K562 (cell line): ENCODE data around the gene PDIA2. TPM values are rescaled to one million over a fixed set of nuclear protein-coding genes. Genes with fewer than 3 reads are reported as not detected.

Experiments used
- CHD1 ChIP-seq: fragments of 200-600 bp; sonication (generic); IDR thresholded peaks from one replicate; pipeline ENCODE4 v1.6.1; 2012; ENCODE audit warnings: mild to moderate bottlenecking, moderate library complexity, low read length, inconsistent platforms
- HMG20A ChIP-seq: fragments of 450-650 bp; formaldehyde crosslinking; conservative IDR thresholded peaks from 2 replicates; pipeline ENCODE4 v1.4.0; 2020; ENCODE audit warnings: mild to moderate bottlenecking, mixed read lengths
- MAFF ChIP-seq: IDR thresholded peaks from 2 replicates; pipeline ENCODE4 v1.6.1; 2012; ENCODE audit warnings: low read length, improper control_type of control experiment
- NCOR1 ChIP-seq: fragments of 450-650 bp; IDR thresholded peaks from 2 replicates; pipeline ENCODE4 v1.6.1; 2016; ENCODE audit warnings: mild to moderate bottlenecking, moderate library complexity
- RBBP5 ChIP-seq: fragments of 200-600 bp; sonication (generic); IDR thresholded peaks from 2 replicates; pipeline ENCODE4 v1.6.1; 2012; ENCODE audit warnings: borderline replicate concordance, mild to moderate bottlenecking, low read length, control low read depth, inconsistent platforms; ENCODE audit not compliant: insufficient read depth, poor library complexity, severe bottlenecking
- SIN3B ChIP-seq: fragments of 450-650 bp; IDR thresholded peaks from 2 replicates; pipeline ENCODE4 v1.6.1; 2017; ENCODE audit warnings: low read depth, mild to moderate bottlenecking, moderate library complexity
- ZNF274 ChIP-seq: IDR thresholded peaks from 2 replicates; pipeline ENCODE4 v1.6.1; 2011; ENCODE audit warnings: low read depth, mild to moderate bottlenecking, low read length, moderate library complexity, borderline replicate concordance
- ZNF766 ChIP-seq: fragments of 200-800 bp; sonication (Bioruptor generic); conservative IDR thresholded peaks from 2 replicates; pipeline ENCODE4 v1.6.1; 2016; ENCODE audit warnings: missing genetic modification characterization, missing compliant biosample characterization
- polyA plus RNA-seq, 8 experiments: library from polyadenylated mRNA; depleted of rRNA in 4 of 8; stranded (reverse) in 5 of 8; unstranded in 3 of 8; fragments of >200 nt; fragmentation: Nextera tagmentation in 2 of 8; fragmentation: Illumina TruSeq in 1 of 8; extraction: Ambion mirVana in 2 of 8; extraction: Trizol in 1 of 8; gene quantifications; 2 replicates each; pipeline versions ENCODE4 v1.2.1 to v1.2.3, GENCODE V29; 2011 to 2014; ENCODE audit warnings: inconsistent platforms in 1 of 8, missing spikeins in 1 of 8
- total RNA-seq, 7 experiments: library from RNA; depleted of rRNA in 6 of 7; stranded (reverse); fragments of >200 nt in 6 of 7; fragmentation: Illumina TruSeq in 2 of 7; extraction: Trizol in 2 of 7; gene quantifications; 2 replicates each; pipeline versions ENCODE4 v1.2.1 to v1.2.3, GENCODE V29; 2011 to 2021; ENCODE audit warnings: low replicate concordance in 1 of 7
- TF ChIP-seq, protein P1 (sequence below), 2 experiments: fragments of 450-650 bp in 1 of 2; IDR thresholded peaks; 2 replicates each; pipeline ENCODE4 v1.6.1; 2011 to 2017; ENCODE audit warnings: low read depth in 2 of 2, antibody characterized with exemption in 1 of 2, borderline replicate concordance in 1 of 2, low read length in 1 of 2, mild to moderate bottlenecking in 1 of 2, mixed read lengths in 1 of 2; ENCODE audit not compliant: control insufficient read depth in 1 of 2
- TF ChIP-seq, protein P2 (sequence below): sonication (generic); formaldehyde crosslinking; IDR thresholded peaks from 2 replicates; pipeline ENCODE4 v1.8.0; 2023; ENCODE audit warnings: missing genetic modification reagents, mild to moderate bottlenecking, borderline replicate concordance
- TF ChIP-seq, protein P3 (sequence below), 2 experiments: fragments of 450-650 bp in 1 of 2; sonication (generic) in 1 of 2; formaldehyde crosslinking; conservative IDR thresholded peaks; 2 replicates each; pipeline versions ENCODE4 v1.4.0 to v1.8.1; 2020 to 2022; ENCODE audit warnings: mild to moderate bottlenecking in 1 of 2, missing genetic modification reagents in 1 of 2

The PDIA2 gene
- total and polyA plus RNA-seq, 9 of the 15 experiments (the other 6 are each of a cell fraction or from before 2014, with no cell fraction given): 0.13 to 0.92 (median 0.23) TPM; not detected in 4

DNA sequence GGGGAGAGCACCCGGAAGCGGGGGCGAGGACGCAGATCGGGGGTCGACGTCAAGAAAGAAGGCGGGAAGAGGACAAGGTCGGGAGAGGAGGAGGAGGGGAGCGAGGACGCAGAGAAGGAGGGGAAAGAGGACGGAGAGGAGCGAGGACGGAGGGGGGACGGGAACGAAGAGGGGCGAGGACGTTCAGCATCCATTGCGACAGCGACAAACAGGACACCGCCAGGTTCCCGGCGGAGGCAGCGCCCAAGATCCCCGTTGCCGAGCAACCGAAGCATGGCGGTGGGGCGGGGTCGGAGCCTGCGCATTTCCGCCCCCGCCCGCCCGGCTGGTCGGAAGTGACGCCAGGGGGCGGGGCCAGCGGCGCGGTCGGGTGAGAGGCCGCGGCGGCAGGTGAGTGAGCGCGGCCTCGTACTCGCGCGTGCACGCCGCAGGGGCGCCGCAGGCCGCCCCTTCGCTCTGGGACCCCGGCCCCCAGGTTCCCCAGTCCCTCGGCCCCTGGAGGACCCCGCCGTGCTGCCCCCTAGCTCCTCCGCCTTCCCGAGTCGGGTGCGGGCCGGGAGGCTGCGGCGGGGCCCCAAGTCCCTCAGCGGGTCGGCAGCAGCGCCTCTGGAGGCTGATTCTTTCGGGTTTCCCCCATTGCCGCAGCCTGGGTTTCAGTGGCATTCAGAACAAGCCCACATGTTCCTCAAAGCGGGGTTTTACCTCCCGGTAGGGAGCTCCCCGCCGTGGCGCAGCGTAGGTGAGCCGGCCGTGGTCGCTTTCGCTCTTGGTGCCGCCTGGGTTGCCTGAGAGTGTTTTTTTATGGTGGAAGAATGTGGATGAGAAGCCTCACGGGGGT is 48.3 kb upstream of the PDIA2 start, which contains the start of gene FAM234A (continued):
- TF ChIP-seq, protein P1, sequence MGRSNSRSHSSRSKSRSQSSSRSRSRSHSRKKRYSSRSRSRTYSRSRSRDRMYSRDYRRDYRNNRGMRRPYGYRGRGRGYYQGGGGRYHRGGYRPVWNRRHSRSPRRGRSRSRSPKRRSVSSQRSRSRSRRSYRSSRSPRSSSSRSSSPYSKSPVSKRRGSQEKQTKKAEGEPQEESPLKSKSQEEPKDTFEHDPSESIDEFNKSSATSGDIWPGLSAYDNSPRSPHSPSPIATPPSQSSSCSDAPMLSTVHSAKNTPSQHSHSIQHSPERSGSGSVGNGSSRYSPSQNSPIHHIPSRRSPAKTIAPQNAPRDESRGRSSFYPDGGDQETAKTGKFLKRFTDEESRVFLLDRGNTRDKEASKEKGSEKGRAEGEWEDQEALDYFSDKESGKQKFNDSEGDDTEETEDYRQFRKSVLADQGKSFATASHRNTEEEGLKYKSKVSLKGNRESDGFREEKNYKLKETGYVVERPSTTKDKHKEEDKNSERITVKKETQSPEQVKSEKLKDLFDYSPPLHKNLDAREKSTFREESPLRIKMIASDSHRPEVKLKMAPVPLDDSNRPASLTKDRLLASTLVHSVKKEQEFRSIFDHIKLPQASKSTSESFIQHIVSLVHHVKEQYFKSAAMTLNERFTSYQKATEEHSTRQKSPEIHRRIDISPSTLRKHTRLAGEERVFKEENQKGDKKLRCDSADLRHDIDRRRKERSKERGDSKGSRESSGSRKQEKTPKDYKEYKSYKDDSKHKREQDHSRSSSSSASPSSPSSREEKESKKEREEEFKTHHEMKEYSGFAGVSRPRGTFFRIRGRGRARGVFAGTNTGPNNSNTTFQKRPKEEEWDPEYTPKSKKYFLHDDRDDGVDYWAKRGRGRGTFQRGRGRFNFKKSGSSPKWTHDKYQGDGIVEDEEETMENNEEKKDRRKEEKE (IDR thresholded peaks at IDR 0.05; ENCODE audit: borderline replicate concordance in 1 of 2, control insufficient read depth in 1 of 2, low read depth in 2 of 2, low read length in 1 of 2): no peak
- TF ChIP-seq ZNF766 (CRISPR knock-in tag) (peak; percentile 46; the same call in 1 of the 2 replicates), NCOR1 (no peak), HMG20A (no peak), ZNF274 (no peak), RBBP5 (peak; percentile 56), CHD1 (no peak), MAFF (no peak), SIN3B (peak; percentile 66)
- TF ChIP-seq, protein P2, sequence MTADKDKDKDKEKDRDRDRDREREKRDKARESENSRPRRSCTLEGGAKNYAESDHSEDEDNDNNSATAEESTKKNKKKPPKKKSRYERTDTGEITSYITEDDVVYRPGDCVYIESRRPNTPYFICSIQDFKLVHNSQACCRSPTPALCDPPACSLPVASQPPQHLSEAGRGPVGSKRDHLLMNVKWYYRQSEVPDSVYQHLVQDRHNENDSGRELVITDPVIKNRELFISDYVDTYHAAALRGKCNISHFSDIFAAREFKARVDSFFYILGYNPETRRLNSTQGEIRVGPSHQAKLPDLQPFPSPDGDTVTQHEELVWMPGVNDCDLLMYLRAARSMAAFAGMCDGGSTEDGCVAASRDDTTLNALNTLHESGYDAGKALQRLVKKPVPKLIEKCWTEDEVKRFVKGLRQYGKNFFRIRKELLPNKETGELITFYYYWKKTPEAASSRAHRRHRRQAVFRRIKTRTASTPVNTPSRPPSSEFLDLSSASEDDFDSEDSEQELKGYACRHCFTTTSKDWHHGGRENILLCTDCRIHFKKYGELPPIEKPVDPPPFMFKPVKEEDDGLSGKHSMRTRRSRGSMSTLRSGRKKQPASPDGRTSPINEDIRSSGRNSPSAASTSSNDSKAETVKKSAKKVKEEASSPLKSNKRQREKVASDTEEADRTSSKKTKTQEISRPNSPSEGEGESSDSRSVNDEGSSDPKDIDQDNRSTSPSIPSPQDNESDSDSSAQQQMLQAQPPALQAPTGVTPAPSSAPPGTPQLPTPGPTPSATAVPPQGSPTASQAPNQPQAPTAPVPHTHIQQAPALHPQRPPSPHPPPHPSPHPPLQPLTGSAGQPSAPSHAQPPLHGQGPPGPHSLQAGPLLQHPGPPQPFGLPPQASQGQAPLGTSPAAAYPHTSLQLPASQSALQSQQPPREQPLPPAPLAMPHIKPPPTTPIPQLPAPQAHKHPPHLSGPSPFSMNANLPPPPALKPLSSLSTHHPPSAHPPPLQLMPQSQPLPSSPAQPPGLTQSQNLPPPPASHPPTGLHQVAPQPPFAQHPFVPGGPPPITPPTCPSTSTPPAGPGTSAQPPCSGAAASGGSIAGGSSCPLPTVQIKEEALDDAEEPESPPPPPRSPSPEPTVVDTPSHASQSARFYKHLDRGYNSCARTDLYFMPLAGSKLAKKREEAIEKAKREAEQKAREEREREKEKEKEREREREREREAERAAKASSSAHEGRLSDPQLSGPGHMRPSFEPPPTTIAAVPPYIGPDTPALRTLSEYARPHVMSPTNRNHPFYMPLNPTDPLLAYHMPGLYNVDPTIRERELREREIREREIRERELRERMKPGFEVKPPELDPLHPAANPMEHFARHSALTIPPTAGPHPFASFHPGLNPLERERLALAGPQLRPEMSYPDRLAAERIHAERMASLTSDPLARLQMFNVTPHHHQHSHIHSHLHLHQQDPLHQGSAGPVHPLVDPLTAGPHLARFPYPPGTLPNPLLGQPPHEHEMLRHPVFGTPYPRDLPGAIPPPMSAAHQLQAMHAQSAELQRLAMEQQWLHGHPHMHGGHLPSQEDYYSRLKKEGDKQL (CRISPR knock-in tag): no peak
- TF ChIP-seq, protein P3, sequence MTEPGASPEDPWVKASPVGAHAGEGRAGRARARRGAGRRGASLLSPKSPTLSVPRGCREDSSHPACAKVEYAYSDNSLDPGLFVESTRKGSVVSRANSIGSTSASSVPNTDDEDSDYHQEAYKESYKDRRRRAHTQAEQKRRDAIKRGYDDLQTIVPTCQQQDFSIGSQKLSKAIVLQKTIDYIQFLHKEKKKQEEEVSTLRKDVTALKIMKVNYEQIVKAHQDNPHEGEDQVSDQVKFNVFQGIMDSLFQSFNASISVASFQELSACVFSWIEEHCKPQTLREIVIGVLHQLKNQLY (CRISPR knock-in tag; conservative IDR thresholded peaks at IDR 0.05): no peak
